ENCODE measurements around the gene FIBCD1.

FIBCD1 gene

DNA sequence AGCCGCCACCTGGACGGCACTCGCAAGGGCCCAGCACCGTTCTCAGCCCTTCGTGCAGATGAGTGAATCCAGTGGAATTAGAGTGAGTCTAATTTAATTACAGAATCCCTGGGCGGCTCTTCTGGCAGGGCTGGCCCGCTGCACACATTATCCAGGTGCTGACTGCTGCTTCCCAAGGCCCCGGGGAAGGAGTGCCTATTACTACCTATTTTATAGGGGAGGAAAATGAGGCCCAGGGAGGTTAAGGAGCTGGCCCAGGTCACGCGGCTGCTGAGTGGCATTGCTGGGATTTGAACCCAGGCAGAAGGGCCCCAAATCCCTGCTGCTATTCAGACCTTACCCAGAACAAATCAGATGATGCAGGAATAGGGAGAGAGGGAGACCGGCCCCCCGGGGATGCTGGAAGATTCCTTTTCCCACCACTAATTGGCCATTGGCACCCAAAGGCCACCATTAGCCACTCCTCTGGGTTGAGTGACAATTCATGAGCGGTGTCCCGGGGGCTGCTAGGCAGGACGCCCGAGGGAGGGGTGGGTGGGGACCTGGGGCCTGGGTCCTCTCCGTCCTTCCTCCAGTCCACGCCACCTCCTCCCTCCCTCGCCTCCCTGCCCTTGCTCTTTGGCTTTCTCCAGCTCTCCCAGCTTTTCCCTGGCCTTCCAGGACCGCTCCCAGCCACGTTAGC, 32.2 kb downstream of the FIBCD1 start:
- no peak for DNase-seq (ENCODE audit: low spot score)

DNA sequence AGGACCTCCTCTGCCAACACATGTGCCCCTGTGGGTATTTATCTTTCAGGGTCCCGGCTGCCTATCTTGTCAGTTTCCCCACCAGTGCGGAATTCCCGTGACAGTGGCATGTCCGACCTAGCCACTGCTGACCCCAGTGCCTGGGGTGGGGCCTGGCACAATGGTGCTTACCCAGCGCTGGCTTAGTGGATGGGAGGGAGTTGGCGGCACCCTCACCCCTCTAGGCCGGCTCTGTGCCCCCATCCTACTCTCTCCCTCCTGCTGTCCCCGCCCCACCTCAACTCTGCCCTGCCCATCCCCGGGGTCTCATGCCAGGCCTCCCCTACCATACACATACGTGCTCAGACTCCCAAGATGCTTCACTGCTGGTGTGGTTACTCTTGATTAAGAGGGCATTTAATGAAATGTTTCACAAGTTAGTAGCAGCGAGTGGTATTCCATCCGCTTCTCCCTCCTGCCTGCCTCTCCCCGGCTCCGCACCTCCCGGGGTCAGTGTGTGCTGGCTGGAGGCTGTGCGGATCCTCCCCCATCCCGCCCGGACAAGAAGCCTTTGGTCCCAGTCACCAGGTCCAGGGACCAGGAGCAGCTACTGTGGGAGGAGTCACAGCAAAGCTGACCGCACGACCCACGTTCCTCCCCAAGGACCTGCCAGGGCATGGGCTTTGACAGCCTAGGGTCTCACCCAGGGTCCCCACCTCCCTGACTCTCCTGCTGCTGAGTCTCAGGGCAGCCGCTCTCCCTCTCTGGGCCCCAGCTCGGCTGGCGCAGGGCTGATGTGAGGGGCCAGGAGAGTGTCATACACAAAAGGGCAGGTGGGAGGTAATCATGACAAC, 32.9 kb downstream of the FIBCD1 start:
- no peak for DNase-seq (ENCODE audit: low spot score)

DNA sequence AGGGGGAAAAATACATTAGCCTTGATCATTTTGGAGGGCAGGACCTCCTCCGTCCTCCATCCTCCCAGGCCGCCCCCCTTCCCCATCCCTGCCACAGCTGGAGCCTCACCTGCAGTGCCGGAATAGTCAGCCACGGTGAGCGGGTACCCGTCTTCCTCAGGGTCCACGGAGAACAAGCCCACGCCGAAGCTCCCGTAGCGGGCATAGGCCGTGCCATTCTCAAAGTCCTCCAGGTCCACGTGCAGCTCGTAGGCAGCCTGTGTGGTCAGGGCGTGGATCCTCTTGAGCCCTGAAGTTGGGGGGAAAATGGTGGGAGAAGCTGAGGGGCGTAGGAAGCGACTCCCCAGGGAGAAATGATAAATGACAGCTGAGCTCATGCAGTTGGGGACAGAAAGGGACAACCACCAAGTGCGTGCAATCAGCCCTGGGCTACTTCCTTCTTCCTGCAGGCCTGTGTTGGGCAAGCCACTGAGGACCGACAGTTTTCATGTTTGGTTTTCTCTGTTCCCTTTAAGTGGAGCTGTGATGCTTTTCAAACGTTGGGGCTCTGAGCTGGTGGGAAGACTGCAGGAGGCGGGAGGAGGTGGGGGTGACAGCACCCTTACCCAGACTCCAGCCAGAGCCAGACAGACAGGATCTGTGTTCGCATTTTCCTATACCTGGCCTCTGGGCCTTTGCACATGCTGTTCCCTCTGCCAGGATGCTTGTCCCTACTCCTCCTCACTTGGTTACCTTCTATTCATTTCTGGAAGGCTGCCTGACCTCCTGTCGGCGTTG, 33.7 kb downstream of the FIBCD1 start:
- no peak for DNase-seq (ENCODE audit: low spot score)

DNA sequence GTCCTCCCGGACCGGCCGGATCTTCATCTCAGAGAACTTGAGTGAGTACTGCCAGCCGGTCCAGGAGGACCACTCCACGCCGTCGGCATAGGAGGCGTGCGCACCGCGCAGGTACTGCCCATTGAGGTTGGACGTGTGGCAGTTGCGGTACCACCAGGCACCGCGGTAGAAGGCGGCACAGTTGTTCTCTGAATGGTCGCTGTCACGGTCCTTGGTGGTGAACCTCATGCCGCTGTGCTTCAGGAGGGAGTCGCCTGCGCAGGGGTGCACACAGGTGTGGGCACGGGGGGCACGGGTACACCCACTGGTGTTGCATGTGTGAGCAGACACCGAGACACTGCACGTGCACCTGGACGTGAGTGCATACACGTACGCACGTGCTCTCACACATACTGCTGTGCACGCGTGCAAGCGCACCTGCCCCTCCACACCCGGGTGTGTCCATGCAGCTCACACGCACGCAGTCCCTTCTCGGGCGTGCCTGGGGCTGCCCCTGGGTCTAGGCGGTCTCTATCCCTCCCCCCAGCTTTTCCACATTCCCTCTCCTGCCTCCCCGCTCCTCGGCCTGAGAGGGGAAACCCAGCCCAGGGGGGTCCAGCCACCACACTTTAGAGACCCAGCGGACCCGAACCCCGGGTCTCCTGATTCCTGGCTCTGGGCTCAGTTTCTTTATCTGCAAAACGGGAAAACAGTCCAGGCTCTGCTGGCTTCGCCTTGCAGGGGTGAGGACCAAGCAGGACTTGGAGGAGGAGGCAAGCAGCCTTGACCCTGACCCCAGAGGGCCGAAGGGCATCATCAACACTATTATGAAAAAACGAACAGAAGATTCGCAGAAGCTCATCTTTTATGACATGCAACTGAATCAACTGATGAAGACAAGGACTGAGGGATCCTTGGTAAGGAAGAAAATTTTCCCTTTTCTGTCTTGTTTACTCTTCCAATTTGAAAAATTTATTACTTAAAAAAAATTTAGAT, 34.7 kb downstream of the FIBCD1 start:
- DNase-seq (ENCODE audit: low spot score): no peak

DNA sequence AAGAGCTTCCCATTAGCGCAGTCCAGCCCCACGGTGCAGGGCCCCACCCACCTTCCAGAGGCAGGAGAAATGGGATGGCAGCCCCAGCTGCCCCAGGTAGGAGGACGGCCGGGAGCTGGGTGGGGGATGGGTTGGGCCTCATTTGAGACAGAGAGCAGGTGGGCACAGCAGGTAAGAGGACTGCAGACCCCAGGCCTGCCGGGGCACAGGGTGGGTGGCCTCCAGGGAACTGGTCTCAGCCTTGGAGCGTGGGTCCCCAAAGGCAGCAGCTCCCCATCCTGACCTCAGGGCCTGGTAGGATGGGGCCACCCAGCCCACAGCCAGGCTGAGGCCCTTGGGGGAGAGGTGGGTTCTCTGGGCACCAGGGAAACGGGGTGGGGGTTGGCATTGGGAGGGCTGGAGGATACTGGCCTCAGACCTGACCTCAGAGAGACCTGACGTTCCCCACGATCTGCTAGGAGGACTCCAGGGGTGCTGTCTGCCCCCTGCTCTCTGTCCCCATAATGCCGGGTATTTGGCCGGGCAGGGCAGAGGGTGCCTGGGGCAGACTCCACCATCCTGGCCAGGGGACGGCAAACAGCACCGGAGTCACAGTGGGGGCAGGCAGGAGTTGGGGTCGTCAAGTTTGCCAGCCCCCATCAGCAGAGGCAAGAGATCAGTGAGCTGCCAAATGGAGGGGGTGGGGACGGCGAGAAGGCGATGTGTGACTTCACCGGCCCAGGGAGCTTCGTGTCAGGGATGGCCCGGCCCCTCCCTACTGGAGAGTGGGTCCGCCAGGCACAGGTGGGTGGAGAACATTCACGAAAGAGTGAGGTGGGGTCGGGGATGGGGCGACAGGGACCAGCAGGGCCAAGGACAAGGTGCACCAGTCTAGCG, 35.6 kb downstream of the FIBCD1 start:
- DNase-seq (ENCODE audit: low spot score): no peak

DNA sequence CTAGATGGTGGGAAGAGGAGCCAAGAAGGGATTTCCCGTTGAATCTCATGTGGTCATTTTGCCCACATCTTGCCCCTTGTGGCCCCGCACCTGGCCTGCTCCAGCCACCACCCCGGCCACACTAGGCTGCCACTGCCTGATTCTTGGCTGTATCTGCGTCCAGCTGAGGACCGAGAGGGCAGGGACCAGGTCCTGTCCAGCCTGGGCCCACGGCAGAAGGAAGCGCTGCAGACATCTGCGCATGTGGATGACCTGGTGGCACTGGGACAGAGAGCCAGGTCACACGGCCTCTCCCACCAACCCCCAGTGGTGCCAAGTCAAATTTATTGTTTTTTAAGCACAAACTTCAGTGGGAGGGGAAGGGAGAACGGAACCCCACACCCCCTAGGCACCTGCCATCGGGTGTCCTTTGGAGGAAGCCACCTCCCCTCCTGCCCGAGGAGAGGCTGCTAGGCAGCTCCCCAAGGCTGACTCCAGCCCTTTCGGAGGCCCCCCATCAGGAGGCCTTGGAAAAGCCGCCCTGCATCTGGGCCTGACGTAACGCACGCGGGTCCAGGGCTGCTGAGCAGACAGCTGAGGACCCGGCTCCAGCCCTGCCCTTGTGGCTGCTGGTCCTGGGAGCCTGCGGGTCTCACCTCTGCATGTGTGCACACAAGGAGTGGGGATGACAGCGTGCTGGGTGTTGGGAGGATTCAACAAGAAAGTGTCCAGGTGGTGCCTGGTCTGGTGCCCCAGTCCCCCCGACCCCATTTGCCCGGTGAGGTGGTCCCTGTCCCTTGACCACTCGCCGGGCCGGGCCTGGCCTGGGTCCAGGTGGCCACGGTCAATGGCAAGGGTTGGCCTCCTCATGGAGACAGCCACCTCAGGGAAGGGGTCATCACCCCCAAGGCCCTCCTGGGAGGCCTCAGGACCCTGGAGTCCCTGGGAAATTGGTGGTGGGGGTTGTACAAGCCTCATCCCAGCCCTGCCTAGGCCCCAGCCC, 36.6 kb downstream of the FIBCD1 start:
- no peak for DNase-seq (ENCODE audit: low spot score)

DNA sequence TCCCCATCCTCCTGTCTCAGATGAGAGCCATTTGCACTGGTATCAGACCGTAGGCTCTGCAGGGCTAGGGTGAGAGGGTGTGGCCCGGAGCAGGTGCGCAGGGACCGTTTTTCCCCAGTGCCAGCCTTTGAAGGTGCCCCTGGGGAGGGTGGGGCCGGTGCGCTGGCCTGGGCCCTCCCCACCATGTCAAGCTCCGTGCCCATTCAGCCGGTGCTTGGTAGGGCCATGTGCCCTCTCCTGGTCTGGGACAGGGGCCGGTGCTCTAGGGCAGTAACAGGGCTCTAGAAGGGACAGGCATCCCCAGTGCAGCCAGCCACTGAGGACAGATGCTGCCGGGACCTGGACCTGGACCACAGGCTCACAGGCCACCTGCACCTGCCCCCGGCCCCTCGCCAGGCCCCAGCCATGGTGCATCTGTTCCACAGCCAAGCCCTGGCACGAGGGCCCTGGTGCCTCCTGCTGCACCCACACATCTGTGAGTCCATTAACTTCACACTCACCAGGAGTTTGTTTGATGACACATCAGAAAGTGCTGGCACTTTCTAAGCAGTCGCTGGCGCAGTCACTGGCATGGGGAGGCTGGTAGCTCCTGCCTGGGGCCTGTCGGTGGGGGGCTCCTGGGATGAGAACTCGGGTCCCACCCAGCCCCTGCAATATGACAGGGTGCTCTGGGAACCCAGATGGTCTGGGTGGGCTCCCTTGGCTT, 37.4 kb downstream of the FIBCD1 start:
- DNase-seq (ENCODE audit: low spot score): no peak

DNA sequence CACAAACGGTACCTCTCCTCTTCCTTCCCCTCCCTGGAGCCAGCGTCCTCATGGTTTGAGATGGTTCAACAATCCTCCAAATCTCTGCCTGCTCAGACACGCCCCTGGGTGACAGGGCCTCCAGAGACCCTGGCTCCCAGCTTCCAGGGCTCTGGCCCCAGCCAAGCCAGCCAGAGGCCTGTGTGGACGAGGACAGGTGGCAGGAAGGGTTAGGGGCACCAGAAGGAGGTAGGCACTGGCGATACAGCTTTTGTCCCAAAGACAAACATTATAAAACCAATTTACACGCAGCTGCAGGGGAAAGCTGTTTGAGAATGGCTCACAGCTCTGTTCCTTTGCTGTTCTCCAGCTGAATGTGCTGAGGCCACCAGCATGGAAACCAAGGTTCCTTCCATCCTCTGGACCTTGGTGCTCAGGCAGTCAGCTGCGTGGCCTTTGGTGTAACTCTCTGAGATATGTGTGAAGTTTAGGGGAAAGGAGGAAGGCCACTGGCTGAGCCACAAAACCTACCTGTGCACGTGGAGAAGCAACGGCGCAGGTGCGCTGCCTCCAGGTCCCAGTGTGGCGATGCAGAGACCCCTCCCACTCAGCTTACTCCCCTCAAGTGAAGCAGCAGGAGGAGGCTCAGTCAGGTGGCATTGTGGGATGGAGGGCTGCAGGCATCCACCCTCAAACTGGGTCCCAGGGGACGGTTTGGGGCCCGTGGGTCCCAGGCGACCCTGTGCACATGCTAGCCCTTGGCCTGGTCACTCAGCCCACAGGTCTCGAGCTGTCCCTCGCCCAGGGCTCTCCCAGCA, 38.1 kb downstream of the FIBCD1 start:
- DNase-seq (ENCODE audit: low spot score): no peak

DNA sequence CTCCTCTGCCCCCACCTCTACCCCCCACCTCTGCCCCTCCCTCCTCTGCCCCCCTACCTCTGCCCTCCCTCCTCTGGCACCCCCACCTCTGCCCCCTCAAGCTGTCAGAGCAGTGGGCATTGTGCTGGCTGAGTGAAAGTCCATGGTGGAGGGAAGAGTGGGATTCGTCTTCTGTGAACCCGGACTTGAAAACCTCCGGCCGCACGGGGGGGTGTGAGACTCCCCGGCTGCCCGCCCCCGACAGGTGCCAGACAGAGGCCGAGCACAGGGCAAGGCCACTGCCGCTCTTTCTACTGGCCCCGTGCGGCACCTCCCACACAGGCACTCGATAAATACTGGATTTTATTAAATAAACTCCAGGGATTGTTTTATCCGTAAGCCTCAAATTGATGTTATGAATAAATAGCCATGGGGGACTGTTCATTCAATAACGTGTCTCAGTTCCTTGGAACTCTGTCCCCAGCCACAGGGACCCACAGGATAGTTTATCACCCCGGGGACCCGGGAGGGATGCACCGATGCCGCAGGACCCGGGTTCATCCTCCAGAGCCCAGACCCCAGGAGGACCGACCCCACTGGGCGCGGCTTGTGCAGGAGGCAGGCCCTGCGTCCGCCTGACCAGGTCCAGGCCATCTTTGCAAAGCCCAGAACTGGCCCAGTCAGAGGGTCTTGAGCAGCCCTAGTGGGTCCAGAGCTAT, 39.8 kb downstream of the FIBCD1 start:
- no peak for DNase-seq (ENCODE audit: low spot score)

DNA sequence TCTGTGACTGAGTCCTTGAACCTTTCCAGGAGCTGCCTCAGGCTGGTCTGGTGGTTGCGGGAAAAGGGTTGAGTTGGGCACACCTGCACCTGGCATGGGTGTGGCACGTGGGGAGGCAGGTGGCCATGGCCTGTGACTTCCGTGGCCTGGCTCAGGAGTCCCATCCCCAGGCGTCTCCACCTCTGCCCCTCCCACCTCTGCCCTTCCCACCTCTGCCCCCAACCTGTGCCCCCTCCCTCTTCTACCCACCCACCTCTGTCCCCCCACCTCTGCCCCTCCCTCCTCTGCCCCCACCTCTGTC, 40.5 kb downstream of the FIBCD1 start:
- no peak for DNase-seq (ENCODE audit: low spot score)

DNA sequence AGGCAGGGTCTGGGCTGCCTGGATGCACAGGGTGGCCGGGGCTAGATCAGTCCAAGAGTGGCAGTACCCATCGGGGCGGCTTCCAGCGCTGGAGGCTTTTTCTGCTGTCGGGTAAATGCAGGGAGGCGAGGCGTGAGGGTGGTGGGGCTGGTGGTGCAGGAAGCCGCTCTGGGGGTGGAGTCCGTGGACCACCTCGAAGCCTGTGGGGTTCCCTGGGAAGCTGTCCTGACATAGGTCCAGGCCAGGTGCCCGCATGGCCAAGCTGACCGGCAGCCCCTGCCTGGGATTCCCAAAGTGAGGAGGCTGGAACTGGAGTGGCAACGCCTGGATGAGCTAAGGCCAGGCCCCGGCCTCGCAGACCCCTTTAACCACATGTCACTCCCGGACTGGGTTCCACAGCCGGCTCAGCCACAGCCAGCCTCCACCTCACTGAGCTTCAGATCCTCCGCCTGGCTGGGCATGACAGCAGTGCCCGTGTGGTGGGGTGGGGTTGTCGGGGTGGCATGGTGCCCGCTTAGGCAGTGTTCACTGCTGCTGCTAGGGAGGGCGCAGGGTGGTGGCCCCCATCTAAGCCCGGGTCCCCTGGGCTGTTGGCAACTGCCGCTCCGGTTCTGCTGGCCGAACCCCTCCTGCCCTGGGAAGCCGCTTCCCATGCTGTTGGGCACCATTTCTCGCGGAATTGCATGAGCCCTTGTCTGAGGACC, 41.0 kb downstream of the FIBCD1 start:
- no peak for DNase-seq (ENCODE audit: low spot score)

DNA sequence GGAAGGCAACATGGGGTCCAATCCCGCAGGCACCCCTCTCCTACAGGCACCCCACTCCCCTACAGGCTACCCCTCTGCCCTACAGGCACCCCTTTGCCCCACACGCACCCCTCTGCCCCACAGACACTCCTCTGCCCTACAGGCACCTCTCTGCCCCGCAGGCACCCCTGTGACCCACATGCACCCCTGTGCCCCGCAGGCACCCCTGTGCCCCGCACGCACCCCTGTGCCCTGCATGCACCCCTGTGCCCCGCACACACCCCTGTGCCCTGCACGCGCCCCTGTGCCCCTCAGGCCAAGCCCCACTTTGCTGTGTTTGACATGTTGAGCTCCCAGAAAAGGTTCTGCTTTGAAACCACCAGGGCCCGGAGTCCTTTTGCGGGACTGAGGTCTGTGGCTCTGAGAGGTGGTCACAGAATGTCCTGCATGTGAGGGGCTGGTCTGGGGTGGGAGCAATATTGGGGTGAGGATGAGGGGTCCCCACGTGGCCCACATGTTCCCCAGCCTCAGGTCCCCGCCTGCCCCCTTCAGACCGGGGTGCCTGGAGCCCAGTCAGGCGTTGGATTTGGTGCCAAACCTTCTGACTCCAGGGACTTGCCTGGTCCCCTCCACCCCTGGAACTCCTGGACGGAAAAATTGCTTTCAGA, 41.8 kb downstream of the FIBCD1 start:
- DNase-seq (ENCODE audit: low spot score): no peak

DNA sequence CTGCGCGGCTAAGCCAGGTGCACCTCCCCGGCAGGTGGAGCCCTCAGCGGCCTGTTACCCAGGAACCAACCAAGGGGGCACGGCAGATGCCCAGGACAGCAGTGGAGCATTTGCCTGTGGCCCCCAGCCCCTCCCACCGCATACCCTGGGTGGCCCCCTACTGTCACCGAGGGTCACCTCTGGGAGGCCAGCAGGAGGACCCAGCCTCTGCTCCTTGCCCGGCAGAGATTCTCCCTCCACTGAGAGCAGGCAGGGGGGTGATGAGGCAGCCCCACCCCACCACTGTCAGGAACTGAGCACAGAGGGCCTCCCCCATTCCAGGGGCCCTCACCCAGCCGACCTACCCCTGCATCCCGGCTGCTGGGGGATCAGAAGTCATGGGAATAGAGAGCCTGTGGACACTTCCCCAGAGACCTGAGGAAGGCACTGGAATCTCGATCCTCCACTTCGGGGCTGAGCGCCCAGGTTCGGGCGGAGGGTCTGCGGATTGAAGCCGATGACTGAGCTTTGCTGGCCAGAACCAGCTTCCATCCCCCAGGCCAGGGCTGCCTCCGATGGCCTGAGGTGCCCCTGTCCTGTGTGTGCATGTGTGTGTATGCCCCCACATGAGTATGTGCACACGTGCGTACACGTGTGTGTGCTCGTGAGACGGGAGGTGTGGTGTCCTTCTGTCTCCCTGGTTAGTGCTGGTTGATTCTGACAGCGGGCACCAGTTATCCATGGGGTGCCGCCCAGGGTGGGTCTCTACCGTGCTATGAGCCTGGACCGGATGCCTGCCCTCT, 42.6 kb downstream of the FIBCD1 start, which contains the start of gene QRFP:
TSS of gene QRFP (minus strand) at position 580 of the 782 bp plus-strand sequence. CDS start 2,974 bp downstream, outside the sequence.
- DNase-seq (ENCODE audit: low spot score): no peak

DNA sequence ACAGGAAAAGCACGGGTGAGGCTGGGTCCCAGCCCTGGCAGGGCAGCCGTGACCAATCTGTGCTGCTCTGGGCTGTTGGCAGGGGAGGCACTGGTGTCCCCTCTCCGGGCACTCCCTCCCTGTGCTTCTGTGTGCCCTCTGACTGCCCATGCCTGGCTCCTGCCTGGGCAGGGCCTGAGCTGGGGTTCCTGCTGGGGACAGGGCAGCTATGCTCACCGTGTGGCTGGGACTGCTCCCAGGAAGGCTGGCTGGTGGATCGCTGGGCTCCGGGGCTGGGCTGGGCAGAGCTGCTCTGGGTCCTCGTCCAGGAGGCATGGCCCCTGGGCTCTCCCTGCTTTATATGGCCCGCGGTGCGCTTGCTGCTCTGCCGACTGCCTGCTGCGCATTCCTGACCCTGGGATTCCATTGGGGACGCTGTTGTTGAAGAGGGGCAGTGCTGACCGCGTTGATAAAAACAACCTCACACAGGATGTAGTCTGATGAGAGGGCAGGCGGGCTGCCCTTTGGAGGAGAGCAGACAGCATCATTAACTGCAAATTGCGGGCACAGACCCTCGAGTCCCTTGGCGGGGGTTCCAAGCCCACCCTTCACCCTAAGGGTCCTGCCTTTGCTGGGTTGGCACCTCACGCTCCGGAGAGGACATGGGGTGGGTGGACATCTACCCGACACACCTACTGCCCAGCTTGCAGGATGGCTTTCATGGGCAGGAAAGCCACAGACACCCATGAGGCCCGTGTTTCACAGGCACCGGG, 43.4 kb downstream of the FIBCD1 start:
- no peak for DNase-seq (ENCODE audit: low spot score)

DNA sequence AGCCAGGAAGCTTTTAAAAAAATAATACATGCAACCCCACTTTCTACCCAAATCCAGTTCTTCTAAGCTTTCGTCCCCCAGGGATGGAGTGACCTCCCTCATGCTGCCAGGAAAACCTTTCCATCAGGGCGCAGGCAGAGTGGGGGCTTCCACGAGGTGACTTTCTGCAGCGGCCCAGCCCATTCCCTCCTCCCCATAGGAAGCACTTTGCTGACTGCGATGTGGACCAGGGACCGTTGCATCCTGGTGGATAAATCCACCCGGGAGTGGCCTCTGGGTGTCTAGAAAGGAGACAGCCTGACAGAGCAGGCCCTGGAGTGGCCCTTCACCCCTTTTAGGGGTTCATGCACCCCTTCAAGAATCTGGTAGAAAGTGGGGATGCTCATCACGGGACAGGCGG, 44.0 kb downstream of the FIBCD1 start:
- no peak for DNase-seq (ENCODE audit: low spot score)

Data from HuH-7 (cell line).